Calu3 (cell line): ENCODE measurements around the gene CFAP20. TPM values are rescaled to one million over a fixed set of nuclear protein-coding genes. Genes with fewer than 3 reads are reported as not detected.

Source experiments
- BruUV-seq: library from RNA; stranded (reverse); fragments of 400-500 nt; replicated peaks from 2 replicates; lab custom pipeline; 2021; lab: Mats Ljungman, UMichigan
- CTCF ChIA-PET: fragments of 300-600 bp; sonication (Branson Sonifier 250); formaldehyde crosslinking; loops from one replicate; lab custom pipeline; 2022; ENCODE audit warnings: antibody characterized with exemption; lab: Charles Lee
- DNase-seq: peaks from one replicate; pipeline ENCODE4 v3.0.0; 2022
- H3K27ac Mint-ChIP-seq: one replicate; pipeline ENCODE4 v1.8.0; 2022; ENCODE audit warnings: mixed read lengths; ENCODE audit not compliant: unreplicated experiment
- H3K27me3 Mint-ChIP-seq: one replicate; pipeline ENCODE4 v1.8.0; 2022; ENCODE audit warnings: mixed read lengths; ENCODE audit not compliant: unreplicated experiment
- H3K36me3 Mint-ChIP-seq: one replicate; pipeline ENCODE4 v1.8.0; 2022; ENCODE audit warnings: mild to moderate bottlenecking, moderate library complexity, mixed read lengths; ENCODE audit not compliant: insufficient read depth, unreplicated experiment
- H3K4me1 Mint-ChIP-seq: one replicate; pipeline ENCODE4 v1.8.0; 2022; ENCODE audit warnings: mild to moderate bottlenecking, low read depth, mixed read lengths; ENCODE audit not compliant: unreplicated experiment
- H3K4me3 Mint-ChIP-seq: one replicate; pipeline ENCODE4 v1.8.0; 2022; ENCODE audit warnings: mild to moderate bottlenecking, low read depth, moderate library complexity, mixed read lengths; ENCODE audit not compliant: unreplicated experiment
- H3K9me3 Mint-ChIP-seq: one replicate; pipeline ENCODE4 v1.8.0; 2022; ENCODE audit warnings: low read depth, mixed read lengths; ENCODE audit not compliant: unreplicated experiment
- intact Hi-C: fragments of 100-400 bp; cut with micrococcal nuclease; formaldehyde crosslinking; loops from one replicate; pipeline ENCODE4 v1.10.0; 2022; ENCODE audit not compliant: unreplicated experiment
- total RNA-seq: library from RNA; stranded (reverse); gene quantifications from 2 replicates; pipeline ENCODE4 v1.2.3, GENCODE V29; 2022
- TF ChIP-seq, protein P1 (sequence below): fragments of 200-600 bp; IDR thresholded peaks from one replicate; pipeline ENCODE4 v1.8.0; 2022; ENCODE audit warnings: antibody characterized with exemption; ENCODE audit not compliant: unreplicated experiment

Gene CFAP20
- total RNA-seq, 1 experiment from 2014 or later = 63.8 TPM

DNA sequence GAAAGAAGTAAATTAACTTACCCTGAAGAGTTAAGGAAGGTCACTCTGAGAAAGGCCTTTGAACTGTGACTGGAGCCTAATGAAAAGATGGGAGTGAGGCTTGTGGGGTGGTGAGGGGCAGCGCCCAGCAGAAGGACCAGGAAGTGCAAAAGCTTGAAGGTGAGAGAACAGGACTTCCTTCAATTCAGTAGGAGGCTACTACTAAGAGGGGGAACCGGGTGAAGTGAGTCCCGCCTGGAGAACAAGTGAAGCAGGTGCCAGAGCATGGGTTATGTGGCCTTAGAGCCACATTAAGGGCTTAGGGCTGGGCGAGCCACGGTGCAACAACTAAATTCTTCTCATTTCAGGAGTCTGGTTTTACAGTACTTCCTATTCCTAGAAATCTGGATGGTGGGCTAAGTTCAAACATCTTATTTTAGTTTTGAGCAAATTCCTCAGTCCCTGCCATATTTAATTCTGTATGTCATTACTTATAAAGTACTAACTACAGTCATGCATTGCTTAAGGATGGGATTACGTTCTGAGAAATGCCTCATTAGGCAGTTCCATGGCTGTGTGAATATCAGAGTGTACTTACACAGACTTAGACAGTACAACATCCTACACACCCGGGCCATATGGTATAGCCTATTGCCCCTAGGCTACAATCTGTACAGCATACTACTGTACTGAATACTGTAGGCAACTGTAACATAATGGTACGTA lies 5.1 kb downstream of the CFAP20 start:
- intact Hi-C loops = loop anchor here (10.0 kb wide), 2 partner anchors 371 to 389 kb away; partner anchors contain the start of gene KATNB1

DNA sequence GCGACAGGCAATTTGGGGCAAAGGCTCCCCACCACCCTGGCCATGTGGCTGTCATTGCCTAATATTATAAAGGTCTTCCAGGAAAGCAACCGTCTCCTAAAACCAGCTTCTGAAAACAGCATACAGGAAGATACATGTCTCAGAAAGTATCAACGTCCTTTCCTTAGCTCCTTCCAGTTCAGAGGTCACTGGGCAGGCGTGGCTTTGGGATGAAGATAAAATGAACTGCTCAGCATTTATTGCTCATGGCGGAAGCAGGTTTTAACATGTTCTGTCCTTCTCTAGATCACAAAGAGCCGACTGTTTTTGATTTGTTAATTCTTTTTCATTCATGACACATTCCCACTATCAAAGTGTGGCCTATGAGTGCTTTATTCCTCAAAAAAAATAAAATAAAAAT lies 8.0 kb downstream of the CFAP20 start:
- H3K27me3 Mint-ChIP-seq = no peaks in the 10 kb centered on the region
- peaks cover 14% of the 10 kb centered on the region for H3K36me3 Mint-ChIP-seq
- intact Hi-C loops = loop anchor here (10.0 kb wide), 2 partner anchors 374 to 386 kb away; partner anchors contain the start of gene KATNB1
- H3K9me3 Mint-ChIP-seq = no peaks in the 10 kb centered on the region
- TF ChIP-seq, protein P1, sequence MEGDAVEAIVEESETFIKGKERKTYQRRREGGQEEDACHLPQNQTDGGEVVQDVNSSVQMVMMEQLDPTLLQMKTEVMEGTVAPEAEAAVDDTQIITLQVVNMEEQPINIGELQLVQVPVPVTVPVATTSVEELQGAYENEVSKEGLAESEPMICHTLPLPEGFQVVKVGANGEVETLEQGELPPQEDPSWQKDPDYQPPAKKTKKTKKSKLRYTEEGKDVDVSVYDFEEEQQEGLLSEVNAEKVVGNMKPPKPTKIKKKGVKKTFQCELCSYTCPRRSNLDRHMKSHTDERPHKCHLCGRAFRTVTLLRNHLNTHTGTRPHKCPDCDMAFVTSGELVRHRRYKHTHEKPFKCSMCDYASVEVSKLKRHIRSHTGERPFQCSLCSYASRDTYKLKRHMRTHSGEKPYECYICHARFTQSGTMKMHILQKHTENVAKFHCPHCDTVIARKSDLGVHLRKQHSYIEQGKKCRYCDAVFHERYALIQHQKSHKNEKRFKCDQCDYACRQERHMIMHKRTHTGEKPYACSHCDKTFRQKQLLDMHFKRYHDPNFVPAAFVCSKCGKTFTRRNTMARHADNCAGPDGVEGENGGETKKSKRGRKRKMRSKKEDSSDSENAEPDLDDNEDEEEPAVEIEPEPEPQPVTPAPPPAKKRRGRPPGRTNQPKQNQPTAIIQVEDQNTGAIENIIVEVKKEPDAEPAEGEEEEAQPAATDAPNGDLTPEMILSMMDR = no peak
- H3K4me1 Mint-ChIP-seq = peaks cover 56% of the 10 kb centered on the region
- CTCF ChIA-PET = interaction anchor here (0.7 to 1.7 kb wide), 13 partner anchors 24 to 530 kb away, joined by 3 to 41 read pairs (median 4); partner anchors contain the start of genes MMP15 and USB1
- H3K4me3 Mint-ChIP-seq = no peak overlapping the region
- H3K27ac Mint-ChIP-seq = no peak overlapping the region
- BruUV-seq = no TSS peak
- DNase-seq = no peak

More for the DNA sequence above, 5.1 kb downstream of the CFAP20 start:
- no peak for DNase-seq
- H3K4me1 Mint-ChIP-seq = peaks cover 69% of the 10 kb centered on the region
- H3K4me3 Mint-ChIP-seq = no peak overlapping the region
- no peaks in the 10 kb centered on the region for H3K9me3 Mint-ChIP-seq
- BruUV-seq = no TSS peak
- H3K36me3 Mint-ChIP-seq = peaks cover 24% of the 10 kb centered on the region
- no peaks in the 10 kb centered on the region for H3K27me3 Mint-ChIP-seq
- TF ChIP-seq, protein P1 = no peak
- peak overlapping the region; percentile 17 for H3K27ac Mint-ChIP-seq
- CTCF ChIA-PET = interaction anchor here (0.6 to 1.0 kb wide), 2 partner anchors 20 to 552 kb away, joined by 5 to 9 read pairs; no protein-coding TSS in a partner anchor

- BruUV-seq = no TSS peak
- Mint-ChIP-seq H3K9me3 (no peaks in the 10 kb centered on the region), H3K27me3 (no peaks in the 10 kb centered on the region), H3K36me3 (peaks cover 18% of the 10 kb centered on the region), H3K27ac (no peak overlapping the region), H3K4me3 (no peak overlapping the region), H3K4me1 (peaks cover 50% of the 10 kb centered on the region)
- intact Hi-C loops = loop anchor here (10.0 kb wide), 2 partner anchors 375 to 385 kb away; partner anchors contain the start of gene KATNB1
- CTCF ChIA-PET = interaction anchor here (0.6 kb wide), 1 partner anchor 344 kb away, joined by 3 read pairs; no protein-coding TSS in a partner anchor
- TF ChIP-seq, protein P1 = no peak
- no peak for DNase-seq
Measured at GRCh38 chr16:58120234-58120633, 8.9 kb downstream of the CFAP20 start.

DNA sequence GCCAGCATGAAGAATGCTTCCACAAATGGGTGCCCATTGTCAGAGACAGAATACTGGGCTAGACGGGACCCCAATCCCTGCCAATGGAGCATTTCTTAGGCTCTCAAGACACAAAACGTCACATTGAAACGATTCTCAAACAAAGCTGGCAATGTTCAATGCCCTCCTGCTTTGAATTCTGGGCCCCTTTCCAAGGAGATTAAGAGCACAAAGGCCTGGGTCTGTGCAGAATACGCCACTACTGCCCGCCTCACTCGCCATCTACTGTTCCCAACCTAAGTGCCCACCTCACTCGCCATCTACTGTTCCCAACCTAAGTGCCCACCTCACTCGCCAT lies 9.7 kb downstream of the CFAP20 start:
- H3K4me3 Mint-ChIP-seq = no peak overlapping the region
- intact Hi-C loops = no loop called here
- no TSS peak for BruUV-seq
- no peaks in the 10 kb centered on the region for H3K27me3 Mint-ChIP-seq
- H3K4me1 Mint-ChIP-seq = peaks cover 44% of the 10 kb centered on the region
- no peaks in the 10 kb centered on the region for H3K9me3 Mint-ChIP-seq
- CTCF ChIA-PET = no interaction called here
- H3K36me3 Mint-ChIP-seq = peaks cover 19% of the 10 kb centered on the region
- H3K27ac Mint-ChIP-seq = no peak overlapping the region
- TF ChIP-seq, protein P1 = no peak
- no peak for DNase-seq
